DMS53 (cell line): ENCODE data around the gene IRGC.

Source experiments
- DNase-seq: peaks from one replicate; lab custom pipeline; 2025; lab: John Stamatoyannopoulos, UW

IRGC gene

GRCh38 chr19:43724896-43725295 lies 9.0 kb downstream of the IRGC start:
- no peak for DNase-seq

GRCh38 chr19:43725468-43725867 lies 9.6 kb downstream of the IRGC start:
- no peak for DNase-seq

- no peak for DNase-seq
Observed at GRCh38 chr19:43726736-43727592, 11.1 kb downstream of the IRGC start.

GRCh38 chr19:43727593-43727853 lies 11.6 kb downstream of the IRGC start:
- no peak for DNase-seq

- no peak for DNase-seq
Observed at GRCh38 chr19:43729919-43730318, 14.0 kb downstream of the IRGC start.

- DNase-seq: no peak
Observed at GRCh38 chr19:43731346-43731745, 15.5 kb downstream of the IRGC start.

GRCh38 chr19:43731846-43732245 lies 16.0 kb downstream of the IRGC start:
- DNase-seq: no peak

GRCh38 chr19:43735013-43735412 lies 19.1 kb downstream of the IRGC start:
- DNase-seq: no peak

- DNase-seq: no peak
Observed at GRCh38 chr19:43735957-43736356, 20.1 kb downstream of the IRGC start.

GRCh38 chr19:43738780-43739211 lies 22.9 kb downstream of the IRGC start:
- DNase-seq: no peak

GRCh38 chr19:43739439-43740235 lies 23.8 kb downstream of the IRGC start:
- no peak for DNase-seq

GRCh38 chr19:43741075-43741825 lies 25.4 kb downstream of the IRGC start:
- no peak for DNase-seq

GRCh38 chr19:43743059-43743458 lies 27.2 kb downstream of the IRGC start:
- no peak for DNase-seq

- DNase-seq: no peak
Observed at GRCh38 chr19:43747557-43748204, 31.8 kb downstream of the IRGC start.

GRCh38 chr19:43748205-43748594 lies 32.3 kb downstream of the IRGC start:
- DNase-seq: no peak

- no peak for DNase-seq
Observed at GRCh38 chr19:43748685-43749084, 32.8 kb downstream of the IRGC start.

GRCh38 chr19:43749152-43749551 lies 33.3 kb downstream of the IRGC start:
- no peak for DNase-seq

GRCh38 chr19:43749898-43750297 lies 34.0 kb downstream of the IRGC start:
- no peak for DNase-seq

- peak; percentile 86 for DNase-seq
Observed at GRCh38 chr19:43751466-43752220, 35.8 kb downstream of the IRGC start.

GRCh38 chr19:43752287-43752875 lies 36.5 kb downstream of the IRGC start:
- DNase-seq: no peak

- no peak for DNase-seq
Observed at GRCh38 chr19:43754253-43754502, 38.3 kb downstream of the IRGC start.
